PFSK-1 (cell line): ENCODE measurements around the gene DOCK1.

Experiments
- FOXP2 ChIP-seq: optimal IDR thresholded peaks from 2 replicates; pipeline ENCODE3; 2011; ENCODE audit warnings: borderline replicate concordance, control low read depth, inconsistent platforms; ENCODE audit not compliant: insufficient read depth; ENCODE audit errors: extremely low read length, extremely low read depth
- POLR2AphosphoS5 ChIP-seq: IDR thresholded peaks from 2 replicates; pipeline ENCODE4 v1.6.1; 2012; ENCODE audit warnings: low read depth, mild to moderate bottlenecking, control low read depth, low read length, moderate library complexity
- REST ChIP-seq, 2 experiments: IDR thresholded peaks; 2 replicates each; pipeline versions ENCODE4 v1.6.1 to v1.8.0; 2011 to 2012; ENCODE audit warnings: low read depth in 2 of 2, low read length in 2 of 2, control low read depth in 1 of 2, inconsistent platforms in 1 of 2, mild to moderate bottlenecking in 1 of 2, moderate library complexity in 1 of 2; ENCODE audit not compliant: insufficient read depth in 1 of 2
- SIN3A ChIP-seq: IDR thresholded peaks from 2 replicates; pipeline ENCODE4 v1.6.1; 2012; ENCODE audit warnings: mild to moderate bottlenecking, low read length, moderate library complexity, borderline replicate concordance; ENCODE audit not compliant: insufficient read depth
- TAF1 ChIP-seq: IDR thresholded peaks from 2 replicates; pipeline ENCODE4 v1.6.1; 2012; ENCODE audit warnings: low read length, control low read depth, borderline replicate concordance; ENCODE audit not compliant: insufficient read depth

Gene DOCK1

GRCh38 chr10:126977216-126977615 is 72.0 kb downstream of the DOCK1 start:
- TF ChIP-seq REST (IDR thresholded peaks at IDR 0.05; ENCODE audit: insufficient read depth in 1 of 2, low read depth in 2 of 2, low read length in 2 of 2) (no peak), TAF1 (no peak), FOXP2 (no peak), SIN3A (no peak), POLR2AphosphoS5 (no peak)

GRCh38 chr10:126979311-126979710 is 74.1 kb downstream of the DOCK1 start:
- TF ChIP-seq FOXP2: no peak
- no peak for TF ChIP-seq REST (IDR thresholded peaks at IDR 0.05; ENCODE audit: insufficient read depth in 1 of 2, low read depth in 2 of 2, low read length in 2 of 2)
- no peak for TF ChIP-seq SIN3A
- no peak for TF ChIP-seq TAF1
- no peak for TF ChIP-seq POLR2AphosphoS5

GRCh38 chr10:126993208-126993607 is 88.0 kb downstream of the DOCK1 start:
- TF ChIP-seq REST (IDR thresholded peaks at IDR 0.05; ENCODE audit: insufficient read depth in 1 of 2, low read depth in 2 of 2, low read length in 2 of 2) (no peak), POLR2AphosphoS5 (no peak), SIN3A (no peak), TAF1 (no peak)

- no peak for TF ChIP-seq TAF1
- TF ChIP-seq REST (IDR thresholded peaks at IDR 0.05; ENCODE audit: insufficient read depth in 1 of 2, low read depth in 2 of 2, low read length in 2 of 2): no peak
- no peak for TF ChIP-seq POLR2AphosphoS5
- TF ChIP-seq SIN3A: no peak
- TF ChIP-seq FOXP2: no peak
Observed at GRCh38 chr10:126997801-126998590, 92.8 kb downstream of the DOCK1 start.

GRCh38 chr10:127000598-127000997 is 95.4 kb downstream of the DOCK1 start:
- TF ChIP-seq POLR2AphosphoS5: no peak
- TF ChIP-seq FOXP2: no peak
- no peak for TF ChIP-seq TAF1
- TF ChIP-seq SIN3A: no peak
- no peak for TF ChIP-seq REST (IDR thresholded peaks at IDR 0.05; ENCODE audit: insufficient read depth in 1 of 2, low read depth in 2 of 2, low read length in 2 of 2)
